HG03097 (cell line): Measurements from ENCODE around the gene NOP14.
"Not testable (repeated sequence)": the region's sequence is repeated elsewhere in the genome, so short reads cannot be mapped to it uniquely, and the experiment has no call there.

Source experiments
- ATAC-seq: cut with Tn5 transposase; IDR thresholded peaks from one replicate; pipeline ENCODE4 v1.9.1; 2021; ENCODE audit not compliant: unreplicated experiment, low FRiP score

Gene NOP14

GRCh38 chr4:2932951-2933565, 30.1 kb downstream of the NOP14 start:
- ATAC-seq = no peak

- no peak for ATAC-seq
Measured at GRCh38 chr4:2932321-2932950, 30.8 kb downstream of the NOP14 start.

- ATAC-seq = peak; percentile 36
Measured at GRCh38 chr4:2931512-2932301, 31.5 kb downstream of the NOP14 start.

- ATAC-seq = no peak
Measured at GRCh38 chr4:2930758-2931511, 32.3 kb downstream of the NOP14 start.

- ATAC-seq = no peak
Measured at GRCh38 chr4:2930135-2930757, 33.0 kb downstream of the NOP14 start.

- ATAC-seq = no peak
Measured at GRCh38 chr4:2929469-2929868, 33.7 kb downstream of the NOP14 start.

GRCh38 chr4:2928242-2929176, 34.7 kb downstream of the NOP14 start:
- ATAC-seq = no peak

- no peak for ATAC-seq
Measured at GRCh38 chr4:2927696-2928075, 35.5 kb downstream of the NOP14 start.

GRCh38 chr4:2927016-2927695, 36.0 kb downstream of the NOP14 start:
- no peak for ATAC-seq

- ATAC-seq = no peak
Measured at GRCh38 chr4:2925931-2926860, 37.0 kb downstream of the NOP14 start.

GRCh38 chr4:2925496-2925895, 37.7 kb downstream of the NOP14 start:
- ATAC-seq = no peak

GRCh38 chr4:2924765-2925301, 38.4 kb downstream of the NOP14 start:
- ATAC-seq = no peak

GRCh38 chr4:2924286-2924685, 38.9 kb downstream of the NOP14 start:
- ATAC-seq = no peak

GRCh38 chr4:2923668-2924173, 39.5 kb downstream of the NOP14 start:
- no peak for ATAC-seq

GRCh38 chr4:2923141-2923551, 40.1 kb downstream of the NOP14 start:
- ATAC-seq = no peak

GRCh38 chr4:2922453-2923101, 40.6 kb downstream of the NOP14 start:
- ATAC-seq = not testable (repeated sequence)

- not testable (repeated sequence) for ATAC-seq
Measured at GRCh38 chr4:2918714-2919113, 44.5 kb downstream of the NOP14 start.
